C4-2B (cell line): ENCODE measurements around the gene ADGRA1.

Experiments
- CTCF ChIP-seq: fragments of 450-650 bp; conservative IDR thresholded peaks from 2 replicates; pipeline ENCODE4 v1.5.1; 2017; ENCODE audit warnings: mild to moderate bottlenecking
- ZFX ChIP-seq: fragments of 450-650 bp; IDR thresholded peaks from 2 replicates; pipeline ENCODE4 v1.6.1; 2017

DNA sequence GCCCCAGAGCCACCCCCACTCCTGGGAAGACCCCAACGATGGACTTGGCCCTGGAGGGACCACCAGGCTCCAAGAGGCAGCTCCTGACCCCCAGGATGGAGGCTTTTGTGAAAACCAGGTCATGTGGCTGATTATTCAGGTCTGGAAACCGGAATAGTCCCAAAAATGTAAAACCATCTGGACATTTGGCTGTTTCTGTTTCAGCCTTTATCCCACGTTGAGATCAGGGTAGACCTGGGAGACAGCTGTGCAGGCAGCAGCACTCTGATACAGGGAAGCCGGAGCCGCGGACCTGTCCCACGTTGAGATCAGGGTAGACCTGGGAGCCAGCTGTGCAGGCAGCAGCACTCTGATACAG, 7.1 kb upstream of the ADGRA1 start:
- TF ChIP-seq CTCF (no peak), ZFX (no peak)
